AG08395 (cell line): Measurements from ENCODE around the gene GPAM.

Source experiments
- DNase-seq: peaks from one replicate; pipeline ENCODE4 v3.0.0; 2012; ENCODE audit warnings: mixed read lengths, low spot score

The GPAM gene

GRCh38 chr10:112184052-112184371, 447 bp upstream of the GPAM start:
- no peak for DNase-seq

GRCh38 chr10:112182784-112183328, 709 bp downstream of the GPAM start:
- no peak for DNase-seq

DNA sequence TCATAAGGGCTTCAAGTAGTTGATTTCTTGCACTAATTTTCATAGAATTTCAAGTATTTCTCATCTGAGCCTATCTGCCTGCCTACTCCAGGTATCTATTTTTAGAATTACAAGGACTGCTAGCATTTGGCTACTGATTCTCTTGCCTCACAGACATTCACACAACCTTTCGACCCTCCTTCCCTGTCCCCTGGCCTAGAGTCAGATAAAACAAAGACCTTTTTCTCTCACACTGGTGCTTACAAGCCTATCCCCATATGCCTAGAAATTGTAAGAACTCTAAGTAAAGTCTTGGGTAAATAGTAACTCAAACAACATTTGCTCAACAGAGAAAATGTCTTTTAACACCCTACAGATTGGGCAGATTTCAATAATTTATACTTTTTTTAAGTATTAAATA, 6.3 kb downstream of the GPAM start:
- DNase-seq: no peak

DNA sequence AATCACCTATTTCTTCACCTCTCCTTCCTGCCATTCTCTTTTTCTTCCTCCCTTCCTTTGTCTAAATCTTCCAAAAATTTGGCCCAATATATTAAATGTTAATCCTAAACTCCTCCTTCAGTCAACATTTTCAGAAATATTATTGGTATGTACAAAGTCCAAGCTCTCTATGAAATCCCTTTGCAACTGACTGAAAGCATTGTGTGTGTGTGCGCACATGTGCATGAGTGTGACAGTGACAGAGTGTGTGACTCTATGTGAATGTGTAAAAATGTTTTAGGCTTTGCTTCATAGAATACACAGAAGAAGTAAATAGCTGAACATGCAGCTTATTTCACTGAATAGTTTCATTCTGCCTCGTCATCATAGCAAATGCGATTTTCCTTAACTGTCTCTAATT, 7.0 kb downstream of the GPAM start:
- no peak for DNase-seq

DNA sequence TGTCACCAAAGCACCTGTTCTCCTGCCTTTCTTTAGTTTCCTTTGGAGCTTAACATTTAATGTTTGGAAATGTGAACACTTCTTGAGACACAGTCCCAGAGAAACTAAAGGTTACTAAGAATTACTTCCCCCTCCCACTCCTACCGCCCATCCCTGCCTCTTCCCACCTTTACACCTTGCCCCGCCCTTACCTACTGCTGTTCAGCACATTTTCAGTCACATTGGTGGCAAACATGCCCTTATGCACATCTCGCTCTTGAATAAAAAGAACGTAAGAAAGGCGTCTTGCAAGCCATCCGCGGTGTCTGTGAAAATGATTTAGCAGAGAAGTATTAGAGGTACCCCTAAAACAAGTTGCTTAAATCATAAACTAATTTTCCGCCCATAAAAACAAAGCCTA, 8.2 kb downstream of the GPAM start:
- no peak for DNase-seq

DNA sequence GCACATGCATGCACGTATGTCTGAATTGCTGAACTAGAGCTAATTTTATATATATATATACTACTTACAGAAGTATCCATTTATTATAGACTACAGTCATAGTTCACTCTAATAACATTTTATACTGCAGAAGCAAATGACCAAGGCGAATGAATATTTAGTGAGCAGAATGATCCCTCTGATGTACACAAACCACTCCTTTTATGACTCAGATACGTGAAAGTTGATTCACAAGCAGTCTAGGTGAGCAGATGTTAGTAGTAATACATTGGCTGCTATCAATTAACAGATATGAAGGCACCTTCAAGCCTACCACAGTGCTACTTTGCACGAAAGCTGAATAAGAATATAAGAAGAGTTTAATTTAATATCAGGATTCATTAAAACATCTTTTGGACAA, 10.4 kb downstream of the GPAM start:
- DNase-seq: no peak

DNA sequence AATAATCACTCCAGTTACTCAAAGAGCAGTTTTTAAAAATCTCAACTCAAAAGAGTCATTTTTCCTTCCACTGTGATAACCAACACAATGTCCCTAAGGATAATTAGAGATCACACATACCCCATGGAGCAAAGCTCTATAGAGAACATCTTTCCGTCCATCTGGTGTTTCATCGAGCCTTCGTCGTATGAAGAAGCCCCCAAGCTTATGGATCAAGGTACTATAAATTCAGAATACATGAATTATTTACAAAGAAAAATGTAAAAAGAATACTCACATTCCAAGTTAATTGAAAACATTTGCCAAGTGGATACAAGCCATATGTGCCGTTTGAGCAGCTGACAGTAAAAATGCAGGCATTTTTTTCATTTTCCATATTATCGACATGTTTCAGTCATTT, 14.8 kb downstream of the GPAM start:
- no peak for DNase-seq

- no peak for DNase-seq
Measured at GRCh38 chr10:112166800-112167199, 16.8 kb downstream of the GPAM start.

DNA sequence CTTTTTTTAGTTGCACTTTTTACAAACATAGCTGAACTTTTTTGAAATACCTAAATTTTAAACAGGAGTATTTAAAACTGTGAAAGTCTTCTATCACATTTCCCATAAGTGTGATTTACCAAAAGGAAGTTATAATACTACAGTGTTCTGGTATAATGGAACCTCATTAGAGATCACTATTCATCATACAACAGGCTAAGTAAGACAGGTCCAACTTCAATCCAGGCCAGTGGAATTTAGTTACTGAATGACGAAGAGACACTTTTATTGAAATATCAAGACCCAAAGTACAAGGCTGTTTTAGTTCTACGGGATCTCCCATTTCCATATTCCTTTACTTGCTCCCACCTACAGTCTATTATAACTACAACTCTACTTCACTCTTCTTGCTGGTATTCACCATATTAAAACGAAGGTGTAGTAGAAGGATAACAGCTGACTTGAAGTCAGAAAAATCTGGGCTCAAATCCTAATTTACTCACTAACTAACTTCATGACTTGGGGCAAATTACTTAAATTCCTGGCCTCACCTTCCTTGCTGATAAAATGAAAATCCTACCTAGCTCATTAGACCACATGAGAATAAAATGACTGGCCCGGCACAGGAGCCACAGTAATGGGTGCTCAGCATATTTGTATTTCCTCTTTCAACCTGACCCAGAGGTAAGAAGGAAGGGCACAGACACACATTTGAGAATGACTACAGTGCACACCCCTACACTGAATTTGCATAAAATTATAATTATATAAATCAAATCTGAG, 21.6 kb downstream of the GPAM start:
- DNase-seq: no peak

DNA sequence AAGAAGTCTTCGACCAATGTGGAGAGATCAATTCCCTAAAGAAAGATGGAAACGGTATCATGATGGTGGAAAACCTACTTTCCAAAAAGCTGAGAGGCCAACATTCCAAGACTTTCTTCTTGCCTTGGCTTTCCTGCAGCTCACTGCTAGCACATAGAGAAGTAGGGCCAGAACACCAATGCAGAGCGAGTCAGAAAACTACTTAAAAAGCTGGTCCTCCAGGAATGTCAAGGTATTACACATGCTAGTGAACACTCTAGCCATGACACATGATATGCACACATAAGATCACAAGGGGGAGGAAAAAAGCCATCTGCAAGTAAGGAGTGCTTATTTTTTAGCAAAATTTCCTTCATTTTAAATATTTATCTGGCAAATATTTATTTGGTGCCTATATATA, 22.7 kb downstream of the GPAM start:
- DNase-seq: no peak

GRCh38 chr10:112159469-112159868, 24.1 kb downstream of the GPAM start:
- no peak for DNase-seq

GRCh38 chr10:112151524-112152039, 32.0 kb downstream of the GPAM start:
- peak; percentile 33 for DNase-seq

DNA sequence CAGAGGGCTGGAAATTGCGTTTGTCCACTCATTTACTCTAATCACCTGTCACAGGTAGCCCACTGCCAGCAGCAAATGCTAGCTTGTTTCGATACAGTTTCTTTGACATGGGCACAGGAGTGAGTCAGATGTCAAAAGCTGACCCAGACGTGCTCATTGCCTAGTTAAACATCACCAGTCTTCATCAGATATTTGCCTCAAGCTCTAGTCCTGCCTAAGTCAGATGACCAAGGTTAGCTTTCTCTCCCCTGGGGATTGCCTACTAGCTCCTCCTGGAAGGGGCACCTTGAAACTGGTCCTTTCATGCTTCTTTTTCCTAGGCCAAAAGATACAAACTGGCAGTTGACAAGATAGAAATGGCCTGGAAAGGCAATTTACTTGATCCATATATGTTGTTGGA, 35.2 kb downstream of the GPAM start:
- no peak for DNase-seq

- DNase-seq: no peak
Measured at GRCh38 chr10:112146799-112147198, 36.8 kb downstream of the GPAM start.

GRCh38 chr10:112145263-112145662, 38.3 kb downstream of the GPAM start:
- no peak for DNase-seq

GRCh38 chr10:112143420-112143819, 40.1 kb downstream of the GPAM start:
- DNase-seq: no peak

- DNase-seq: no peak
Measured at GRCh38 chr10:112141292-112141691, 42.3 kb downstream of the GPAM start.

DNA sequence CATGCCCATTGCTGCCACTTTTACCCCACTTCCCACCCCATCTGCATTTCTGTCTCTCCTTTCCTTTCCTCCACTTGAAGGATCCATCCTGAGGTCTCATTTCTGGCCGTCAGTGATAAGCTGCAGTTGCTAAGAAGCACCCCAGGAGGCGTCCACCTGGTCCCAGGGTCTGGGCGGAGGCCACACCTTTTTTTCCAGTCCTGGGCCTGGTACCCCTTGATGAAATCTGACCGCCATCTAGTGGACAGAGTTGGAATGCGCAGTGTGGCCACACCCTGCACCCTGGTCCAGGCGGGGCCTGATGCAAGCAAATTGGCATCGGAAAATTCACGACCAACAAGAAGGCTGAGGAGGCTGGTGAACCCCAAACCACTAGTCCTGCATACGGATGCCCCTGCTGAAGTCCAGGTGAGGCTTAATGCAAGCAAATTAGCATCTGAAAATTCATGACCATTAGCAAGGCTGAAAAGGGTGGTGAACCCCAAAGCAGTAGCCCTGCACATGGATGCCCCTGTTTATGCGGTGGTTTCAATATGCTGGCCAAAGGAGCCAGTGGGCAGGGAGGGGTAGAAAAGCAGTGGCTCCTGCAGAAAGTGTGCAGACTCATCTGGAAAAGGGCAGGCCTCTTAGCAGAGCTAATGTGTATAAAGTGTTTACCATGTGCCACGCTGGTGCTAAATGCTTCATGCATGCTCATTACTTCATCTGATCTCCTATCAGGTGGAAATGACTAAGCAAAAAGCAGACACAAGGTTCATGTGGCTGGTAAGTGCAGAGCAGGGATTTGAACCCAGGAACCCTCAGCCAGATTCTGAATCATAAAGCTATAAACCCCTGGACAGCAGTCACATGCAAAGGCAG, 43.2 kb downstream of the GPAM start:
- DNase-seq: peak; percentile 79

GRCh38 chr10:112139176-112139575, 44.4 kb downstream of the GPAM start:
- no peak for DNase-seq

GRCh38 chr10:112137154-112137987, 46.2 kb downstream of the GPAM start:
- DNase-seq: peak; percentile 91

DNA sequence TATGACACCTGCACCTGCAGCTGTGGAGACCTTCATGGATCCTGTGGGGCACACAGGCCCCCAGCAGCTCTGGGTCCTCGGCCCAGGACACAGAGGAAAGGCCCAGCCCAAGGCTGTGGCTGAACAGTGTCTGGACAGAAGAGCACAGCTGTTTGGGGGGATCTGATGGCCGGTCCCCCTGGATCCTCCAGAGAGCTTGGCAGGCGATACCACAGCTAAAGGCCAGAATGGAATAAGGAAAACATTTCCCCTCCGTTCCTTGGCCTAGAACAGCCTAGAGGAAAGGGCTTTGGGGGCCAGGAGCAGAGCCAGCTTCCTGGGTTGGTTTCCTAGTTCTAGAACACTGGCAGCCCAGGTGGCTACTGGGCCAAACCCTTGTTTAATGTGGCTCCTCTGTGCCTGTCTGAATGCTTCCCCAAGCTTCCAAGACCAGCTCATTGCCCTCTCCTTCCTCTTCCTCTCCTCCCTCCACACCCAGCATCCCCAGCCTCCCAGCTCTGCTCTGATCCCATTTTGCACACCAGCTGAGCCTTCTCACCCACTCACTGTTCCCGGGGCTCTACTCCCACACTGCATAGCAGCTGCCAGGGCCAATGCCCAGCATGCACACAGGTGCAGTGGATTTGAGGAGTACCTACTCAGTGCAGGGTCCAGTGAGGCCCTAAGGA, 46.9 kb downstream of the GPAM start:
- no peak for DNase-seq

GRCh38 chr10:112135604-112136003, 48.0 kb downstream of the GPAM start:
- DNase-seq: no peak
